ENCODE data around the gene ANO8.

- TF ChIP-seq POLR2AphosphoS5 (IDR thresholded peaks at IDR 0.05; ENCODE audit: low read depth, low read length) (no peak), POLR2A (IDR thresholded peaks at IDR 0.05; ENCODE audit: low read depth, low read length) (no peak), PAX5 (IDR thresholded peaks at IDR 0.05; ENCODE audit: insufficient read depth, low read length, severe bottlenecking) (no peak)
Observed at GRCh38 chr19:17357724-17358123, 23.1 kb upstream of the ANO8 start.
